MCF 10A (cell line): ENCODE results near the gene ASZ1. TPM values are rescaled to one million over a fixed set of nuclear protein-coding genes. Genes with fewer than 3 reads are reported as not detected.

ENCODE experiments used
- BruUV-seq: library from RNA; stranded (reverse); fragments of 400-500 nt; replicated peaks from 2 replicates; lab custom pipeline; 2021; lab: Mats Ljungman, UMichigan
- CTCF ChIA-PET: fragments of 300-600 bp; sonication (Branson Sonifier 250); formaldehyde crosslinking; extraction: SDS; loops from one replicate; lab custom pipeline; 2021; ENCODE audit warnings: antibody characterized with exemption, inconsistent platforms; lab: Yijun Ruan, JAX
- POLR2A ChIA-PET: fragments of 300-600, 350-650 bp; sonication (Branson Sonifier 250); formaldehyde crosslinking; extraction: SDS; loops from one replicate; lab custom pipeline; 2020; ENCODE audit warnings: antibody characterized with exemption, inconsistent platforms; lab: Yijun Ruan, JAX
- DNase-seq: peaks from one replicate; pipeline ENCODE4 v3.0.0-alpha.2; 2018; ENCODE audit not compliant: unreplicated experiment
- H3K27ac Mint-ChIP-seq: one replicate; pipeline ENCODE4 v1.8.0; 2022; ENCODE audit warnings: mild to moderate bottlenecking, low read depth, mixed read lengths; ENCODE audit not compliant: unreplicated experiment
- H3K27me3 Mint-ChIP-seq: one replicate; pipeline ENCODE4 v1.8.0; 2022; ENCODE audit warnings: mixed read lengths; ENCODE audit not compliant: insufficient read depth, unreplicated experiment
- H3K36me3 Mint-ChIP-seq: one replicate; pipeline ENCODE4 v1.8.0; 2022; ENCODE audit warnings: mild to moderate bottlenecking, moderate library complexity, mixed read lengths; ENCODE audit not compliant: insufficient read depth, unreplicated experiment
- H3K4me1 Mint-ChIP-seq: one replicate; pipeline ENCODE4 v1.8.0; 2022; ENCODE audit warnings: mixed read lengths; ENCODE audit not compliant: insufficient read depth, unreplicated experiment
- H3K4me3 Mint-ChIP-seq: one replicate; pipeline ENCODE4 v1.8.0; 2022; ENCODE audit warnings: mild to moderate bottlenecking, moderate library complexity, mixed read lengths; ENCODE audit not compliant: unreplicated experiment
- H3K9me3 Mint-ChIP-seq: one replicate; pipeline ENCODE4 v1.8.0; 2022; ENCODE audit warnings: mixed read lengths; ENCODE audit not compliant: unreplicated experiment
- CTCF ChIP-seq: fragments of 200-600 bp; IDR thresholded peaks from one replicate; pipeline ENCODE4 v1.8.0; 2022; ENCODE audit warnings: antibody characterized with exemption, mild to moderate bottlenecking; ENCODE audit not compliant: unreplicated experiment
- intact Hi-C: fragments of 100-400 bp; cut with micrococcal nuclease; formaldehyde crosslinking; loops from 2 replicates; pipeline ENCODE4 v1.14.1; 2022
- total RNA-seq: library from RNA; stranded (reverse); gene quantifications from 2 replicates; pipeline ENCODE4 v1.2.3, GENCODE V29; 2022

Gene ASZ1
- total RNA-seq, 1 experiment from 2014 or later, result not detected

GRCh38 chr7:117323851-117324711 is 103.2 kb downstream of the ASZ1 start:
- no peaks in the 10 kb centered on the region for H3K4me1 Mint-ChIP-seq
- POLR2A ChIA-PET, result interaction anchor here (0.6 kb wide), 1 partner anchor 1114 kb away, joined by 3 read pairs; the partner anchor contains the start of gene TES
- BruUV-seq, result no TSS peak

GRCh38 chr7:117323305-117323850 is 103.9 kb downstream of the ASZ1 start:
- no peak for TF ChIP-seq CTCF
- ChIA-PET POLR2A (interaction anchor here (0.6 kb wide), 1 partner anchor 1113 kb away, joined by 3 read pairs; the partner anchor contains the start of gene TES), CTCF (interaction anchor here (0.5 kb wide), 1 partner anchor 138 kb away, joined by 4 read pairs; no protein-coding TSS in a partner anchor)
- intact Hi-C loops, result no loop called here
- Mint-ChIP-seq H3K9me3 (no peaks in the 10 kb centered on the region), H3K27ac (no peak overlapping the region), H3K36me3 (no peaks in the 10 kb centered on the region), H3K4me3 (no peak overlapping the region), H3K4me1 (no peaks in the 10 kb centered on the region), H3K27me3 (peaks cover 49% of the 10 kb centered on the region)
- no TSS peak for BruUV-seq
- no peak for DNase-seq

More at GRCh38 chr7:117323851-117324711, 103.2 kb downstream of the ASZ1 start:
- intact Hi-C loops, result no loop called here
- no peak for DNase-seq
- Mint-ChIP-seq H3K36me3 (no peaks in the 10 kb centered on the region), H3K4me3 (peak overlapping the region; percentile 21), H3K27me3 (peaks cover 56% of the 10 kb centered on the region), H3K27ac (no peak overlapping the region), H3K9me3 (no peaks in the 10 kb centered on the region)
- CTCF ChIA-PET, result interaction anchor here (0.5 to 1.4 kb wide), 3 partner anchors 9 to 139 kb away, joined by 4 read pairs; no protein-coding TSS in a partner anchor
- no peak for TF ChIP-seq CTCF

- peak within 1 kb of the TSS; percentile 21 for H3K4me3 Mint-ChIP-seq
- H3K4me1 Mint-ChIP-seq, result no peaks in the 10 kb centered on the region
- ChIA-PET CTCF (no interaction called here), POLR2A (no interaction called here)
- peaks cover 45% of the 10 kb centered on the region for H3K27me3 Mint-ChIP-seq
- BruUV-seq, result no TSS peak
- DNase-seq, result no peak
- no peaks in the 10 kb centered on the region for H3K9me3 Mint-ChIP-seq
- no peaks in the 10 kb centered on the region for H3K36me3 Mint-ChIP-seq
- no peak for TF ChIP-seq CTCF
- no peak within 1 kb of the TSS for H3K27ac Mint-ChIP-seq
- intact Hi-C loops, result no loop called here
These were observed 104.5 kb downstream of the ASZ1 start, which contains the start of gene WNT2 for GRCh38 chr7:117322741-117323304. Gene WNT2, minus strand, starts transcription at chr7:117323058. Its CDS starts 69 bp downstream, at chr7:117322989.

DNA sequence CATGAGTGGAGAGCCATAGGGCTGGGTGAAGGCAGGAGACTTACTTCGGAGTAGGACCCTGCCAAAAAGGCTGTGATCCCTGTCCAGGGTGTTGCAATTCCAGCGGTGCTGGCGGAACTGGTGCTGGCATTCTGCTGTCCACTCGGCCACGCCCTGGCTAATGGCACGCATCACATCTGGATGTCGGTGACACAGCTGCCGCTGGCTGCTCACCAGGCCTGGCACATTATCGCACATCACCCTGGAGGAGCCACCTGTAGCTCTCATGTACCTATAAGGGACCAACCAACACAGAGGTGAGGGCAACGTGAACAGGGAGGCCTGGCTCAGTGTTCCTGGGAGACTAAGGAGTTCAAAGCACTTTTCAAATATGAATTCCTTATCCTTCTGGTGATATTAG is 106.8 kb downstream of the ASZ1 start:
- TF ChIP-seq CTCF, result no peak
- CTCF ChIA-PET, result no interaction called here
- intact Hi-C loops, result no loop called here
- H3K9me3 Mint-ChIP-seq, result no peaks in the 10 kb centered on the region
- DNase-seq, result no peak
- no TSS peak for BruUV-seq
- no peaks in the 10 kb centered on the region for H3K36me3 Mint-ChIP-seq
- no peak overlapping the region for H3K27ac Mint-ChIP-seq
- H3K27me3 Mint-ChIP-seq, result peaks cover 45% of the 10 kb centered on the region
- POLR2A ChIA-PET, result no interaction called here
- H3K4me3 Mint-ChIP-seq, result no peak overlapping the region
- no peaks in the 10 kb centered on the region for H3K4me1 Mint-ChIP-seq
